HG02763 (cell line): ENCODE results near the gene HBE1.
"Not testable (repeated sequence)": the region's sequence is repeated elsewhere in the genome, so short reads cannot be mapped to it uniquely, and the experiment has no call there.

Source experiments
- ATAC-seq: cut with Tn5 transposase; IDR thresholded peaks from one replicate; pipeline ENCODE4 v1.9.1; 2021; ENCODE audit warnings: mild to moderate bottlenecking, moderate library complexity; ENCODE audit not compliant: unreplicated experiment

The HBE1 gene

DNA sequence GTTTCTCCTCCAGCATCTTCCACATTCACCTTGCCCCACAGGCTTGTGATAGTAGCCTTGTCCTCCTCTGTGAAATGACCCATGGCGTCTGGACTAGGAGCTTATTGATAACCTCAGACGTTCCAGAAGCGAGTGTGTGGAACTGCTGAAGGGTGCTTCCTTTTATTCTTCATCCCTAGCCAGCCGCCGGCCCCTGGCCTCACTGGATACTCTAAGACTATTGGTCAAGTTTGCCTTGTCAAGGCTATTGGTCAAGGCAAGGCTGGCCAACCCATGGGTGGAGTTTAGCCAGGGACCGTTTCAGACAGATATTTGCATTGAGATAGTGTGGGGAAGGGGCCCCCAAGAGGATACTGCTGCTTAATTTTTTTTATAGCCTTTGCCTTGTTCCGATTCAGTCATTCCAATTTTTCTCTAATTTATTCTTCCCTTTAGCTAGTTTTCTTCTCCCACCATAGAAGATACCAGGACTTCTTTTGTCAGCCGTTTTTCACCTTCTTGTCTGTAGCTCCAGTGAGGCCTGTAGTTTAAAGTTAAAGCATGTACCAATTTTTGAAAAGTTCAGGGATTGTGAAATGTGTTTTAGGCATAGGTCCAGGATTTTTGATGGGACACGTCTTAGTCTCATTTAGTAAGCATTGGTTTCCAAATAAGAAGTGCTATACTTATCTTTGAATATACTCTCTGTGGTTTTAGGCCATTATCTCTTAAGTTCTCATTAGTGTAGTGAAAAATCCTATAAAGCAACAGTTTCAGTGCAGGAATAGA, 14.9 kb downstream of the HBE1 start, which contains the start of gene HBG2:
HBG2 (minus strand) TSS at position 136 of the 768 bp plus-strand sequence; CDS start at position 83, 53 bp downstream.
- ATAC-seq: not testable (repeated sequence)

DNA sequence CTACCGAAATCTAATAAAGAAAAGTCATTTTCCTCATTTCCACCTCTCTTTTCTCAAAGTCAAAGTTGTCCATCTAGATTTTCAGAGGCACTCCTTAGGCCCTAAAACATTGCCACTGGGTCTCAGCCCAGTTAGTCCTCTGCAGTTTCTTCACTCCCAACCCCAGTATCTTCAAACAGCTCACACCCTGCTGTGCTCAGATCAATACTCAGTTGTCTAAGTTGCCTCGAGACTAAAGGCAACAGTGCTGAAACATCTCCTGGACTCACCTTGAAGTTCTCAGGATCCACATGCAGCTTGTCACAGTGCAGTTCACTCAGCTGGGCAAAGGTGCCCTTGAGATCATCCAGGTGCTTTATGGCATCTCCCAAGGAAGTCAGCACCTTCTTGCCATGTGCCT, 15.7 kb downstream of the HBE1 start:
- not testable (repeated sequence) for ATAC-seq

DNA sequence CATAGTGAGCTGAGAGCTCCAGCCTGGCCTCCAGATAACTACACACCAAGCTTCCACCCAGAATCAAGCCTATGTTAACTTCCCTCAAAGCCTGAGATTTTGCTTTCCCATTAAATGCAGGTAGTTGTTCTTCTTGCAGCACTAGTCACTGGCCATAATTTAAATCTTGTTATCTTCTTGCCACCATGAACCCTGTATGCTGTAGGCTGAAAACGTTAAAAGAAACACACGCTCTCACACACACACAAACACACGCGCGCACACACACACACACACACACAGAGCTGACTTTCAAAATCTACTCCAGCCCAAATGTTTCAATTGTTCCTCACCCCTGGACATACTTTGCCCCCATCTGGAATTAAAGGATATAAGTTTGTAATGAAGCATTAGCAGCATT, 16.3 kb downstream of the HBE1 start:
- not testable (repeated sequence) for ATAC-seq

DNA sequence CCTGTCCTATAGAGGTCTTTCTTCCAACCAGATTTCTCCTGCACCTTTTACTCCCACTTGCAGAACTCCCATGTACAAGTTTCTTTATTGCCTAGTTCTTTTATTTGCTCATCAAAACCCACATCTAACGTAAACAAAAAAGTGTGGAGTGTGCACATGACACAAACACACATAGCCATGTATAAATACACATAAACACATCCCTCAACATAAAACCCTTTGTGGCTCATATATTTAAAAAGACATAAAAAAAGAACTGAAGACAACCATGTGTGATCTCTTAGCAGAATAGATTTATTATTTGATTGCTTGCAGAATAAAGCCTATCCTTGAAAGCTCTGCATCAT, 16.9 kb downstream of the HBE1 start:
- no peak for ATAC-seq

DNA sequence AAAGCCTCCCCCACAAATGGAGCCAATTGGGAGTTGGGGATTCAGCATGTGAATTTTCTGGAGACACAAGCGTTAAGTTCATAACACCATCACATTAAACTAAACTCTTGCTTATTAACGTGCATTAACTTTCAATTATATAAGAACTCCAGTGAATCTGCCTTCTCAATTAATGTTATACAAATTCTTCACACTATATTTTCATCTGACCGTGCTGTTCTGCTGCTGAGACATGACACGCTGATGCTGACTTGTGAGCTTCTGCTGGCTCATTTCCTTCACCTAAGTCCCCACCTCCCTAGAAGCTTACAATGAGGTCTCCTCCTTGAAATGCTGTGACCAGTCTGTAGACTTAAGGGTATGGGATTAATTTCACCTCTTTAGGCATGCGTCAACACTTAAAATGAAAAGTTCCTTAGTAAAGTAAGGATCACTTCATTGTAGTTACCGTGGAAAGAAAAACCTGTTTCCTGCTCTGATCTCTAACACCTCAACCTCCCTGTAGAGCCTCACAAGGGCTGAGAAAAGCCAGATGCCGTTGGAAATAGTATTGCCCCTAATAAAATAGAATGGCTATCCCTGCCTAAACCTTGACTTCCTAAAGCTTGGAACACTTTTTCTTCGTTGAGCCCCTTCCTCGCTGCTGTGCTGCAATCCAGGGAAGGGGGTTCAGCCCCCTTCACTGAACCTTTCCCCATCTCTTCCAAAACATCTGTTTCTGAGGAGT, 17.4 kb downstream of the HBE1 start:
- no peak for ATAC-seq

DNA sequence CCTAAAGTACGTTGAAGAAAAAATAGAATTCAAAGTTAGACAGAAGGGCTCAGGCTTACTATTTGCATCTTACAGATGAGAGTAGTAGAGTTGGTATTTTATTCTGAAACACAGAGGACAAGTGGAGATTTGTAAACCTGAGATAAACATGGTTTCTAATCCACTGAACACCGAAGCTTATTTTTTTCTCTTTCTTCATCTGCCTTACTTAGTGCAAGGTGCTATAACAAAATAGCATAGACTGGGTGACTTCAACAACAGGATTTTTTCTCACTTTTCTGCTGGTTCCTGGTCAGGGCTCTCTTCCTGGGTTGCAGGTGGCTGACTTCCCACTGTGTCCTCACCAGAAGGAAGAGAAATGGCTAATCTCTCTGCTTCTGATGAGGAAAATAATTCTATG, 18.0 kb downstream of the HBE1 start:
- no peak for ATAC-seq

DNA sequence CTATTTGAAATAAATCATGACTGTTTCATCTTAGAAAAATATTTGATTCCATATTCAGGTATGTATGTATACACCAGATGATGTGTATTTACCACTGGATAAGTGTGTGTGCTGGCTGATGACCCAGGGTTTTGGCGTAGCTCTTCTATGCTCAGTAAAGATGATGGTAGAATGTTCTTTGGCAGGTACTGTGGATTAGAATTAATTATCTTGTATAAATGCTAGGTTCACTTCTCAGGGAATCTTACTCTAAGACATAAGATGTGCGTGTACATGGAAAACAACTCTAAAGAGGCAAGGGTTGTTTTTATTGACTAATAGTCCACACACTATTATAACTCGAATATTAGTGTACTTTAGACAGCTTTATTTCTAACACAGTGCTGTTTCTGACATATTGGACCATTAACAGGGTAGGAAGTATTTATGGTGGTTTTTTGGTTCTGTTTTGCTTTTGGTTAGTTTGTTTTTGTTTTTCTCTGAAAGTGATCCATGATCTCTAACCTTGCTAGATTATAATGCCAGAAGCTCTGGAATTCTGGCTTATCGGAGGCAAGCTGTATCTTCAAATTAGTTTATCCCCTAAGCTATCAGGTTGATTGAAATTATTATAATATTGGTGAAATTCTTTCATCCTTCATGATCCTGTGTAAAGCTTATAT, 19.1 kb downstream of the HBE1 start:
- no peak for ATAC-seq

DNA sequence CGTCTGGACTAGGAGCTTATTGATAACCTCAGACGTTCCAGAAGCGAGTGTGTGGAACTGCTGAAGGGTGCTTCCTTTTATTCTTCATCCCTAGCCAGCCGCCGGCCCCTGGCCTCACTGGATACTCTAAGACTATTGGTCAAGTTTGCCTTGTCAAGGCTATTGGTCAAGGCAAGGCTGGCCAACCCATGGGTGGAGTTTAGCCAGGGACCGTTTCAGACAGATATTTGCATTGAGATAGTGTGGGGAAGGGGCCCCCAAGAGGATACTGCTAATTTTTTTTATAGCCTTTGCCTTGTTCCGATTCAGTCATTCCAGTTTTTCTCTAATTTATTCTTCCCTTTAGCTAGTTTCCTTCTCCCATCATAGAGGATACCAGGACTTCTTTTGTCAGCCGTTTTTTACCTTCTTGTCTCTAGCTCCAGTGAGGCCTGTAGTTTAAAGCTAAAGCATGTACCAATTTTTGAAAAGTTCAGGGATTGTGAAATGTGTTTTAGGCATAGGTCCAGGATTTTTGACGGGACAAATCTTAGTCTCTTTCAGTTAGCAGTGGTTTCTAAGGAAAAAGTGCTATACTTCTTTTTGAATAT, 19.8 kb downstream of the HBE1 start, which contains the start of gene HBG1:
HBG1 (minus strand) TSS at position 51 of the 590 bp plus-strand sequence. CDS start 53 bp downstream, outside the sequence.
- ATAC-seq: not testable (repeated sequence)

DNA sequence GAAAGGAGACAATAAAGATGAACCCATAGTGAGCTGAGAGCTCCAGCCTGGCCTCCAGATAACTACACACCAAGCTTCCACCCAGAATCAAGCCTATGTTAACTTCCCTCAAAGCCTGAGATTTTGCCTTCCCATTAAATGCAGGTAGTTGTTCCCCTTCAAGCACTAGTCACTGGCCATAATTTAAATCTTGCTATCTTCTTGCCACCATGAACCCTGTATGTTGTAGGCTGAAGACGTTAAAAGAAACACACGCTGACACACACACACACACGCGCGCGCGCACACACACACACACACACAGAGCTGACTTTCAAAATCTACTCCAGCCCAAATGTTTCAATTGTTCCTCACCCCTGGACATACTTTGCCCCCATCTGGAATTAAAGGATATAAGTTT, 21.2 kb downstream of the HBE1 start:
- ATAC-seq: not testable (repeated sequence)

DNA sequence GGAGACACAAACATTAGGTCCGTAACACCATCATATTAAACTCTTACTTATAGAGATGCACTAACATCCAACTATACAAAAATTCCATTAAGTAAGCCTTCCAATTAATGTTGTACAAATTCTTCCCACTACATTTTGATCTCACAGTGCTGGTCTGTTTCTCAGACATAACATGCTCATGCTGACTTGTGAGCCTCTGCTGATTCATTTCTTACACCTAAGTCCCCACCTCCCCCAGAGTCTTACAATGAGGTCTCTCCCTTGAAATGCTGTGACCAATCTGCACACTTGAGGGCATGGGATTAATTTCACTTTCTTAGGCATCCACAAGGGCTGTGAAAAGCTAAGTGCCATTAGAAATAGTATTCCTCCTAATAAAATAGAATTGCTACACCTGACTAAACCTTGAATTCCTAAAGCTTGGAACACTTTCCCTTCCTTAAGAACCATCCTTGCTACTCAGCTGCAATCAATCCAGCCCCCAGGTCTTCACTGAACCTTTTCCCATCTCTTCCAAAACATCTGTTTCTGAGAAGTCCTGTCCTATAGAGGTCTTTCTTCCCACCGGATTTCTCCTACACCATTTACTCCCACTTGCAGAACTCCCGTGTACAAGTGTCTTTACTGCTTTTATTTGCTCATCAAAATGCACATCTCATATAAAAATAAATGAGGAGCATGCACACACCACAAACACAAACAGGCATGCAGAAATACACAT, 22.1 kb downstream of the HBE1 start:
- no peak for ATAC-seq

DNA sequence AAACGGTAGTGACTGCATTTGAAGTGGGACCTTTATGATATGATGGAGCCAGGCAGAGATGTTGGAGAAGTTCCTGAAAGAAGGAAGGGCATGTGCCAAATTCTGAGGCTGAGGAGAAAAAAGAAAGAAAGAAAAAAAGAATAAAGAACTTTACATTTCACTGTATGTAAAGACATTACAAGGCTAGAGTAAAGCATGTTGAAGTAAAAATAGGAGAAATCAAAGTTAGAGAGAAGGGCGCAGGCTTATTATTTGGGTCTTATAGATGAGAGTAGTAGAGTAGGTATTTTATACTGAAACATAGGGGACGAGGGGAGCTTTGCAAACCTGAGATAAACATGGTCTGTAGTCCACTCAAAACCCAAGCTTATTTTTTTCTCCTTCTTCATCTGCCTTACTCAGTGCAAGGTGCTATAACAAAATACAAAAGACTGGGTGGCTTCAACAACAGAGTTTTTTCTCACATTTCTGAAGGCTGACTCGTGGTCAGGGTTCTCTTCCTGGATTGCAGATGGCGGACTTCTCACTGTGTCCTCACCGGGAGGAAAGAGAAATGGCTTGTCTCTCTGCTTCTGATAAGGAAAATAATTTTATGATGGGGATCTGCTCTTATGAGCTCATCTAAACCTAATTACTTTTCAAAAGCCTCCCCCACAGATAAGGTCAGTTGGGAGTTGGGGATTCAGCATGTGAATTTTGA, 22.8 kb downstream of the HBE1 start:
- ATAC-seq: no peak

DNA sequence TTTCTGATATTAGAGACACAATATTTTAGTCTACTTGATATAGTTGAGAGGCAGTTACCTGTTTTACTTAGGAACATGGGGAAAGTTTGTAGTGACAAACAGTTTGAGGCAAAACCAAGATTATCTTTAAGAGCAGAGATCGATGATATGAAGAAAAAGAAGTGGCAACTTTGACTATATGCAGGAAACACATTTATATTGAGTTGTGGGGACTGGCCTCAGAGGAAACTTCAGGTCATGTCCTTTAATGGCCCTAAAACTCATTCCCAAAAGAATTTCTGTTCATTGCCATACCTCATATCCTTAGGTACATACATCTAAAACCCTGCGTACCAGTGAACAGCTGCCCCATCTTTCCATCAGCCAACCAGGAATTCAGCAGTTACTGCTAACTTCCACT, 24.6 kb downstream of the HBE1 start:
- ATAC-seq: no peak

DNA sequence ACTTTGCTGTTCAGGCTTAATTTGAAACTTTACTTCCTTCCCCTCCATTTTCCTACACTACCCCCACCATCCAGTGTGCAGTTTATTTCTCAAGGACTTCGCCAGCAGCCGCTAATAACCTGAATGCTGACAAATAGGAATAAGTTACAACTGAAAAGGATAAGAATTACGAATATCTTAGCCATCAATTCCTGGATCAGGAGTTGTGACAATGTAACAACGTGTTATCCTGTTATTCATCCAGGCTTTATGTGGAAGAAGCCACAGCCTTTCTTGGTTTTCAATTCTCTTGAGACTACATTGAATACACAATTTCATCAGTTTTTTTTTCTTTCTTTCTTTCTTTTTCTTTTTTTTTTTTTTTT, 25.9 kb downstream of the HBE1 start:
- ATAC-seq: no peak

DNA sequence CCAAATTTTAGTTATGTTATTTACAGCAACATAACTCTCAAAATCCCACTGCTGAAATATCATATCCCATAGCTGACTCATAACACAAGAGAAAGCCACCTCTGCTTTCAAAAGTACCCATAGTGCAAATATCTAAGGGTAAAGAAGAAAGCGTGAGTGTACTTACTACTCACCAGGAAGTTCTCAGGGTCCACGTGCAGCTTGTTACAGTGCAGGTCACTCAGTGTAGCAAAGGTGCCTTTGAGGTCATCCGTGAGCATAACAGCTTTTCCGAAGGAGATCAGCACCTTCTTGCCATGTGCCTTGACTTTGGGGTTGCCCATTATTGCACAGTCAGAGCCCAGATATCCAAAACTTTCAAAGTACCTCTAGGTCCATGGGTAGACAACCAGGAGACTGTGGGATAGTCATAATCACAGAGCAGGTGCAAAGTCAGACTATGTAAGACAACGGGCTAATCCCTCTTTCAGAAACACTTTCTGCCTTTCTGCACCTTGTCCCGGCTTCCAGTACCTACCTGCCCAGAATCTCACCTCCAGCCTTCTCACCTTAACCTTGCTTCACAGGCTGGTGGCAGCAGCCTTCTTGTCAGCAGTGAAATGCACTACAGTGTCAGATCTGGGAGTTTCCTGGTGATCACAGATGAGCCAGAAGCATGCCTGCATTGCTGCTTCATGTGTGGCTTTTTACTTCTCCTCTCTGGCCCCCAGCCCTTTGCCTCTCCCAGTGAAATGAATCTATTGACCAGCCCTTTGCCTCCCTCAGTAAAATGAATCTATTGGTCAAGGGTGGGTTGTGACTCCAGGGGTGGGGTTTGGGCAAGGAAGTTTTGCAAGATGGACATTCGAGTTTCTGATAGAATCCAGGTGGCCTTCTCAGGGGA, 26.6 kb downstream of the HBE1 start:
- ATAC-seq: no peak

DNA sequence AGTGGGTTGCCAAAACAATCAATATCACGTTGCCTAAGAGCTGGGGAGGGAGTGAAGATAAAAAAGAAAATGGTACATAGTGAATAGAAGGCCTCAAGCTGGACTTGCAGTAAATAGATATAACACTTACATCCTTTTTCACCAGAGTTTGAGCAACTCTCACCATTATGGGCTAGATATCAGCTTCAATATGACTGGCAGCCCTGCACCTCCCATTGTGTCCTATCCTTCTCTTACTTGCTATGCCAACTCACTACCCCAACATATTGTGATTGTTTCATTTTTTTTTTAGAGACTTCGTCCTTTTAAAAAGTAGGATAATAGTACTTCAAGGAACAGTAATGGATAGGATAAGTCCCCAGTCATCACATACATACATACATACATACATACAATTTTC, 27.5 kb downstream of the HBE1 start:
- no peak for ATAC-seq

DNA sequence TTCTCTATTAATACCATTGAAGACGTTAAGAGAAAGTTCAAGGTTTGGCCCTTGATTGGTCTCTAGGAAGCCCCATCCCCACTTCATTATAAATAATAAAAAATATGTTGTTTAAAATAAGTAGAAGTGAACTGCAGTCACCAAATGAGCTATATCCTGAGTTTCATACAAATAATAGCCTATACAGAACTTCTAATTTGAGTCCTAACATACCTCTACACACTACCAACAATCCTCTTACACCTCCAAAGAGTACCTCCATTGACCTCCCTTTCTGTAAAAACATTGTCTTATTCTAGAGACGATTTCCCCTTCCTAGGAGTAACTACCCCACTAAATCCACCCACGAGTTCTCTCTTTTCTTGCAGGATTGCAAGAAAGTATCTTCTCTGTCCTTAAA, 28.3 kb downstream of the HBE1 start:
- ATAC-seq: no peak

DNA sequence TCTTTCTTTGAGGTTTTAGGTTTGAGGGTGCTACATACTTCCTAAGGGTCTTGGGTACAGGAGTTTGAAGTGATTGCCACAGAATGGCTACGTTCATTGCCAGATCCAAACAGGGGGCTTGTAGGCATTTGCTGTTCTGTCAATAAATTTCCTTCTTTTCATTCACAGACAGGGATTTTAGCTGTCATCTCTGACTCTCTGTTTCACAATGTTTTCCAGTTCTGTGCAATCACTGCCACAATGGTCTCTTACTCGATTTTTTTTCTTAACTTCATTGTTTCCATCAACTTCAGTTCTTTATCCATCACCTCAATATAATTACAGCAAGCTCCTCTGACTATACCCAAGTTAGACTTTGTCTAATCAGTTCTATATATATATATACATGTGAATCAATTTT, 29.3 kb downstream of the HBE1 start:
- ATAC-seq: no peak

DNA sequence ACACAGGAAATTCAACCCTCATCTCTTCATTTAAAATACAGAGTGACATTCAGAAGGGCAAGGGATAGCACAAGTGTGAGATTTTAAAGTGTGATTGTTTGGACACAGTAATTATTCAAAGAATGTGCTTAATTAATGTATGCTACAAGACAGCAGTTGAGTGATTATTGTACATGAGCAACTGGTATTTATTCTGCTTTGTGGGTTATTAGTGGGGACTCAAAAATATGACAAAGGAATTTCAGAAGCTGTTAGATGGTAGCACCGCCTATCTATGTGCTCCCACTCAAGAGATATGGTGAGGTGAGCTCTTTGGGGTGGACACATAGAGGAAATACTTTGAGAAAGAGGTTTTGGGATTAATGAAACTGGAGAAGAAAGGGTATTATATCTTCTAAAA, 29.7 kb downstream of the HBE1 start:
- ATAC-seq: no peak

DNA sequence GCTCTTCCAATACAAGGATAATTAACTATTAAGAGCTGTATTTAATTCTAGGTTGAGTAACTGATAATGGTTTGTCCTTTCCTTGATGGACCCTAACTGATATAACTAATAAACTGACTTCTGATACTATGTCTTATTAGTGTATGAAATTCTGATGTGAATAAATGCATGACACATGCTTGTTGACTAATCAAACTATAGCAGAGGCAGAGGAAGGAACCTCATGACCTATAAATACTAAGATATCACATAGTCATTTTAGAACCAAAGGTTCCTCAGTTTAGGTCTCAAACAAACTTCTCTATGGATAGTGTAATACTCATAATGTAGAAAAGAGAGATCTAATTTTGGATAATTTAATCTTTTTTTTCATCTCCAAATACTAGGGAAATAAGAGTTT, 30.7 kb downstream of the HBE1 start:
- ATAC-seq: no peak
